ENCODE results near the gene SDK2.

- TF ChIP-seq ZNF629 (tag by site-specific recombination; IDR thresholded peaks at IDR 0.05) (no peak), BCL11A (tag by site-specific recombination; IDR thresholded peaks at IDR 0.05; ENCODE audit: low read depth) (no peak), CTCF (tag by site-specific recombination; IDR thresholded peaks at IDR 0.05) (no peak), ZBTB1 (tag by site-specific recombination; IDR thresholded peaks at IDR 0.05) (no peak), ZNF514 (tag by site-specific recombination; IDR thresholded peaks at IDR 0.05) (no peak), GLI4 (tag by site-specific recombination; IDR thresholded peaks at IDR 0.05) (no peak), ZNF280D (tag by site-specific recombination; IDR thresholded peaks at IDR 0.05) (no peak), TRIM28 (IDR thresholded peaks at IDR 0.05; ENCODE audit: borderline replicate concordance, low read length) (no peak)
Measured at GRCh38 chr17:73516431-73516830, 127.8 kb downstream of the SDK2 start.
